Nephron progenitor cell (in vitro differentiated cells): ENCODE measurements around the gene ADRA2C.

Source experiments
- DNase-seq: peaks from one replicate; pipeline ENCODE4 v3.0.0; 2021
- H3K27ac Mint-ChIP-seq: 2 replicates; pipeline ENCODE4 v1.8.0; 2021; ENCODE audit warnings: mild to moderate bottlenecking, moderate library complexity, mixed read lengths
- H3K27me3 Mint-ChIP-seq: 2 replicates; pipeline ENCODE4 v1.8.0; 2021; ENCODE audit warnings: mild to moderate bottlenecking, low read depth, mixed read lengths; ENCODE audit not compliant: poor library complexity
- H3K36me3 Mint-ChIP-seq: 2 replicates; pipeline ENCODE4 v1.8.0; 2021; ENCODE audit warnings: low read depth, mixed read lengths
- H3K4me1 Mint-ChIP-seq: 2 replicates; pipeline ENCODE4 v1.8.0; 2021; ENCODE audit warnings: mixed read lengths
- H3K4me3 Mint-ChIP-seq: 2 replicates; pipeline ENCODE4 v1.8.0; 2021; ENCODE audit warnings: mild to moderate bottlenecking, moderate library complexity, mixed read lengths
- H3K9me3 Mint-ChIP-seq: 2 replicates; pipeline ENCODE4 v1.8.0; 2021; ENCODE audit warnings: mild to moderate bottlenecking, moderate library complexity, mixed read lengths
- CTCF ChIP-seq: fragments of 200-600 bp; sonication (generic); IDR thresholded peaks from 2 replicates; pipeline ENCODE4 v1.5.0; 2021; ENCODE audit warnings: antibody characterized with exemption

The ADRA2C gene

GRCh38 chr4:3781997-3782930 lies 16.1 kb downstream of the ADRA2C start:
- no peak for DNase-seq

GRCh38 chr4:3783693-3784306 lies 17.6 kb downstream of the ADRA2C start:
- Mint-ChIP-seq H3K4me1 (peaks cover 5% of the 10 kb centered on the region), H3K27ac (no peak overlapping the region), H3K36me3 (no peaks in the 10 kb centered on the region), H3K4me3 (no peak overlapping the region), H3K27me3 (peaks cover 21% of the 10 kb centered on the region), H3K9me3 (no peaks in the 10 kb centered on the region)
- TF ChIP-seq CTCF = peak; percentile 63
- DNase-seq = peak; percentile 68

More at GRCh38 chr4:3781997-3782930, 16.1 kb downstream of the ADRA2C start:
- Mint-ChIP-seq H3K27ac (no peak overlapping the region), H3K27me3 (peaks cover 24% of the 10 kb centered on the region), H3K36me3 (no peaks in the 10 kb centered on the region), H3K4me1 (peaks cover 5% of the 10 kb centered on the region), H3K4me3 (no peak overlapping the region), H3K9me3 (no peaks in the 10 kb centered on the region)
- TF ChIP-seq CTCF = no peak

DNA sequence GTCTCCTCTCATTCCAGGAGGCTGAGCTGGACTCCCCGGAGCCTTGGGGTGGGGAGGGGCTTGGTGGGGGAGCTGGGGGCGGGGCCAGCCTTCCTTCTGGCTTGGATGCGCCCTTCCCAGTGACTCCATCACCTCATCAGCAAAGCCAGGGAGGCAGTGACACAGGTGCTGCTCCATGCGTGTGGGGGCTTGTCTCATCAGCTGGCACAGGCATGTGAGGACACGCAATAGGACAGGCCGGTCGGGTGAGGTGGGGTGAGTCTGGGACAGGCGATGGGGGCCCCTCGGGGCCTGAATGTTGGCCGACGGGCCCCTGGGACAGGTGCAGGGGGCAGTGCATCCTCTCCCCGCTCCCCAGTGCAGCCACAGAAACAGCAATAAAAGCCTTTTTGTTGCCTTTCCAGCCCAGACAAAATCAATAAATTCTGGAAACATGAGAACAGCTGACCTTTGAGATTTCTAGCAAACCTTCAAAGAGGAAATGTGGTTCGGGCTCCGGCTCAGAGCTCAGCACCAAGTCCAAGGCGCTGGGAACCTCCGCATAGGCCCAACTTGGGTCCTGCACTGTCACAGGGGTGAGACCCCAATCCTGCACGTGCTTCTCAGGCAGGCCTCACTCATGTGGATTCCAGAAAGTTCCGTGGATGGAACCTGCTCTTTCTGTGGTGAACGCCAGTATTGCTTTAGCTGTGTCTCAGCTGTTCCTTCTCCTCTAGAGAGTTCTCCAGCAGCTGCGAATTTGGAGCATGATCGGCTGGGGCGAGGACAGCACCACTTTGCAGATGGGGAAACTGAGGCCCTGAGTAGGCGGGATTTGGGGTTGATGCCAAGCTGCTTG lies 18.5 kb downstream of the ADRA2C start:
- Mint-ChIP-seq H3K9me3 (no peaks in the 10 kb centered on the region), H3K27me3 (peaks cover 21% of the 10 kb centered on the region), H3K4me1 (peaks cover 5% of the 10 kb centered on the region), H3K36me3 (no peaks in the 10 kb centered on the region), H3K27ac (no peak overlapping the region), H3K4me3 (no peak overlapping the region)
- TF ChIP-seq CTCF = no peak
- DNase-seq = no peak

DNA sequence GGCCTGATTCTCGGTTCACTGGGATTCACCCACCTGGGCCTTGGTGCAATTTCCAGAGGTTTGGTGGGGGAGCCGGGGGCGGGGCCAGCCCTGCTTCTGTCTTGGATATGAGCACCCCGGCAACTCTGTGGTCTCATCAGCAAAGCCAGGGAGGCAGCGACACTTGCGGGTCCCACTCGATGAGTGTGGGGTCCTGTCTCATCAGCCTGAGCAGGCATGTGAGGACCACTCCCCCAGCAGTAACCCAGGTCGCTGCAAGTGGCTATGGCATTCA lies 19.0 kb downstream of the ADRA2C start:
- Mint-ChIP-seq H3K27me3 (peaks cover 21% of the 10 kb centered on the region), H3K27ac (no peak overlapping the region), H3K36me3 (no peaks in the 10 kb centered on the region), H3K4me1 (peaks cover 5% of the 10 kb centered on the region), H3K4me3 (no peak overlapping the region), H3K9me3 (no peaks in the 10 kb centered on the region)
- no peak for TF ChIP-seq CTCF
- DNase-seq = no peak

GRCh38 chr4:3786196-3786869 lies 20.1 kb downstream of the ADRA2C start:
- no peak for TF ChIP-seq CTCF
- H3K4me3 Mint-ChIP-seq = no peak overlapping the region
- peaks cover 13% of the 10 kb centered on the region for H3K4me1 Mint-ChIP-seq
- no peak for DNase-seq
- H3K36me3 Mint-ChIP-seq = no peaks in the 10 kb centered on the region
- H3K27me3 Mint-ChIP-seq = peaks cover 16% of the 10 kb centered on the region
- no peak overlapping the region for H3K27ac Mint-ChIP-seq
- H3K9me3 Mint-ChIP-seq = no peaks in the 10 kb centered on the region
